DMS79 treated with DMSO at 0.1 percent for 48 hours (cell line): ENCODE measurements around the gene PNLIP.

Experiments
- DNase-seq: peaks from one replicate; lab custom pipeline; 2025; lab: John Stamatoyannopoulos, UW

Gene PNLIP

GRCh38 chr10:116615199-116615776, 69.6 kb downstream of the PNLIP start:
- DNase-seq: no peak
